GM19463 (cell line): ENCODE results near the gene KRT222.

Experiments
- ATAC-seq: cut with Tn5 transposase; IDR thresholded peaks from one replicate; pipeline ENCODE4 v1.9.1; 2021; ENCODE audit warnings: mild to moderate bottlenecking, moderate library complexity; ENCODE audit not compliant: unreplicated experiment

KRT222 gene

GRCh38 chr17:40616592-40616991 lies 48.4 kb downstream of the KRT222 start:
- no peak for ATAC-seq

- ATAC-seq = no peak
These were observed 49.0 kb downstream of the KRT222 start for GRCh38 chr17:40615841-40616476.

GRCh38 chr17:40615068-40615840 lies 49.7 kb downstream of the KRT222 start:
- peak; percentile 61 for ATAC-seq

DNA sequence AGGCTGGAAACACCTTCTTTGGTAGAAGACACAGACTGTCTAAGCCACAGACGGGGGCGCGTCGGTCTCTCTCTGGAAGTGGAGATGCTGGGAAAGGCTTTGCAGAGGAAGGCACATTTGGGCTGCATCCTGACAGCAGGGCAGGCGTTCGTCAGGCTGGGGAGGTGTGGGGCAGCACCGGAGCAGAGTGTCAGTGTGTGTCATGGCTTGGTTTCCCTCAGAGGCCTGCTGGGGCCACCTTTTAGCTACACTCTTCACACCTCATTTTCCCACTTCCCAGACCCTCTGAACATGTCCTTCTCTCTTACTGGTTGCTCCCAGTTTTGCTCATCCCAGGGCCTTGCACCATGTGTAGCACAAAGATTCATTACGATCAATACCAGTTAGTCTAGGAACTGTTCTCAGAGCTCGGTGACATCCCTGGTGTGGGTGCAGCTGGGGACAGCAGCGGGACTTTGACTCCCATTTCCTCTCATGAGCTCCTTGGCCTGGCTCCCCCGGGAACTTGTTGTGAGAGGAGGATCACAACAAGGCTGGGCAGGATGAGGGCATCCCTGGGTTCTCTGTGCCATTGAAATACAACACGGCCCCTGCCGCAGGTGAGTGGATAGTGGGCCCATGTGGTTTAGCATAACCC lies 50.4 kb downstream of the KRT222 start:
- ATAC-seq = peak; percentile 14

GRCh38 chr17:40613467-40614154 lies 51.4 kb downstream of the KRT222 start:
- no peak for ATAC-seq

DNA sequence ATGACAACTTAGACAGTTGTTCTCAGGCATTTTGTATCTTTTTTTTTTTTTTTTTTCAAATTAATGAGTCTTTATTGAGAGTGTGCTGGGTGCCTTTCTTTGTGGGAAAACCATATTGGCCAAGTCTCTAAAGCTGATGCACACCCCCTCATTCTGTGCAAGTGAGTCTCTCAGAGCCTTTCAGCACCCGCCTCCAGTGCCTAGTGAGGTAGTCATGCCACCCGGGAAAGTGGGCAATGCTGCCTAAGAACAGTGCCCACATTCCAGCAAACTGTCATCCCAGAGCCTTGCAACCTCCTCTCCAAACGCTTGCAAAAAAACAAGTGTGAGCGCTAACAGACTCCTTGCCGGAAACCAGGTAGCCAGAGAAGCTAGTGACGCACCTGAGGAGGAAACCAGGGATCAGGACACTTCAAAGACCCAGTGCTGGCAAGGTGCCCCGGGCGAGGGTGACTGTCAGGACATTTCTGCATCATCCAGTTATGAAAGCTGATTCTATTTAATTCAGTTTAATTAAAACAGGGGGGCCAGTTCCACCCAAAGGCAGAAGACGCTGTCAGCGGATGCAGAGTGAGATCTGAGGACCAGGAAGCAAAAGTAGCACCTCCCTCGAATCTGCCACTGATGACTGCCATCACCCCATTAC lies 52.3 kb downstream of the KRT222 start:
- no peak for ATAC-seq

- no peak for ATAC-seq
These were observed 53.0 kb downstream of the KRT222 start for GRCh38 chr17:40611840-40612474.

DNA sequence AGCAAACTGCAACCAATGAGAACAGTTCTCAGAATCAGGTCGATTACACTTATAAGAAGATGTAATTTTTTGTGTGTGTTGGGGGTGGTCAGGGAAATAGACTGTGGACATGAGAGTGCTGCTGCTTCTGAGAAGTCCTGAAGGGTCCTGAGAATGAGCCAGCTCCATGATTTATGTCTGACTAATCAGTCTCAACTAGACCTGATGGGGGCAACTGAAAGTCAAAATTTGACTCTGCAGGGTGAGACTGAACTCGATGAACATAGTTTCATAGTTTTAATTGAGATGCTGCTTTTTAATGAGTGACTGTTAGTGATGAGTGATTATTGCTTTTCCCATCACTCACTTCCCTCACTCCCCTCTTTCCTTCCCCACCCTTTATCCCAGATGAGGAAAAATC lies 54.6 kb downstream of the KRT222 start:
- no peak for ATAC-seq

DNA sequence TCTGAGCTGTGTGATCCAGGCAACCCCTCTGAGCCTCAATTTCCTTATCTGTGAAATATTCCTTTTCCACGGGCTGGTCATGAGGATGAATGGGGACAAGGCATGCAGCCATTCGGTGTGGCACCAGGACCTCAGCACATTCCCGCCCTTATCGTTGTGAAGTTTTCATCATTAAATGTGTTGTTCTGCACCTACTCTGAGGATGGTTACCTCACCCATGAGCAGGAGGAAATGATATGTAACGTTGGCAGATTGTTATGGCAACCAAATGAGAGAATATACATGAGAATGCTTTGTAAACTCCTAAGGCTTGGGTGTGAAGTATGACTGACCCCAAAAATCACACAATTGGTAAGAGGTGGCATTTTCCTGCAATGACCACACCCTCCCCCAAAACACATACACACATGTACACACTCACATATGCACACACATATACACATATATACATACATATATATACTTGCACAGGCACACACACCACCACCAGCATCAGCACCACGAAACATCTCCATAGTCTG lies 56.9 kb downstream of the KRT222 start:
- no peak for ATAC-seq

- no peak for ATAC-seq
These were observed 57.3 kb downstream of the KRT222 start for GRCh38 chr17:40607641-40608040.

- no peak for ATAC-seq
These were observed 58.2 kb downstream of the KRT222 start for GRCh38 chr17:40606548-40607353.

DNA sequence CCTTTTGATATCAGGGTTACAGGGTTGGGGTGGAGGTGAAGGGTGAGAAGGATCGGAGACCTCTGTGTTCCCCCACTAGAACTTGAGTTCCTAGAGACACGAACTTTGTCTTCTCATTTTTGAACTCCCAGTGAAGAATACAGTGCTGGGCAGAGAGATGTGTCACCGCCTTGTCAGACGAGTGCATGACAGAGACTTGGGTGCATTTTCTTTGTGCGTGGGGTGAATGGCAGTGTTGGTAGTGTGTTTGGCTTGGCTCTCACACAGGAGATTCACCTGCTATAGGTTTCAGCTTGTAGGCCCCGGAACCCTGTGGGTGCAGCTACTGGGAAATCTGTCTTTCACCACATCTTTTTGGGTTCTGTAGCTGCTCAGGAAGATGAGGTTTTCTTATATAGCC lies 59.7 kb downstream of the KRT222 start:
- ATAC-seq = no peak
